Astrocyte of the spinal cord (primary cell): ENCODE data around the gene RPP30.
A peak's percentile ranks its signal among the peaks of the same experiment; 100 is the strongest.

Source experiments
- DNase-seq: peaks from one replicate; pipeline ENCODE4 v3.0.0; 2011; ENCODE audit warnings: low read depth, low spot score
- H3K4me3 ChIP-seq: 2 replicates; pipeline ENCODE4 v1.5.1; 2011; ENCODE audit warnings: low read depth, mild to moderate bottlenecking, low read length, moderate library complexity
- in situ Hi-C: cut with HindIII; loops from 2 replicates; pipeline ENCODE4 v1.10.0; 2017; ENCODE audit warnings: low sequenced_read_pairs
- TF ChIP-seq, protein P1 (sequence below): IDR thresholded peaks from 2 replicates; pipeline ENCODE4 v1.5.1; 2012; ENCODE audit warnings: low read depth, mild to moderate bottlenecking, low read length, inconsistent platforms

RPP30 gene

DNA sequence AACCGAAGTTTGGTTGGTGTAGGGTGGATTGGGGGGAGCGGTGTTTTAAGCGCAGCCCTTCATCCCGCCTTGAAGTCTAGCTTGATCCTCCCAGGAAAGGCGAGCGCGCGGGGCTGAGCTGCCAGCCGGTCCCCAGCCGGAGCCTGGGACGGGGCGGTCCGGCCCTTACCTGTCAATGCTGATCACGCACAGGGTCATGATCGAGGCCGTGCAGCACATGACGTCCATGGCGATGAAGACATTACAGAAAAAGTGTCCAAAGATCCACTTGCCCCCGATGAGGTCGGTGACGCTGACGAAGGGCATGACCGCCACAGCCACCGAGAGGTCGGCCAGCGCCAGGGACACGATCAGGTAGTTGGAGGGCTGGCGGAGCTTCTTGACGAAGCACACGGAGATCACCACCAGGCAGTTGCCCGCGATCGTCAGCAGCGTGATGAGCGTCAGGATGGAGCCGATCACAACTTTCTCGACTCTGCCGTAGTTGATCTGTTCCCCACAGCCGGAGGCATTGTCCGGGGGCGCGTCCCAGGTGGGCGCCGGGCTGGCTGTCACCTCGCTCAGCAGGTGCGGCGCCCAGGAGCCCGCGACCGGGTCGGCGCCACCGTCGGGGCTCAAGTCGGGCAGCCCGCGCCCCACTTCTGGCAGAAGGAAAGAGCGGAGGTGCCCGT lies 14.7 kb upstream of the RPP30 start:
- TF ChIP-seq, protein P1, sequence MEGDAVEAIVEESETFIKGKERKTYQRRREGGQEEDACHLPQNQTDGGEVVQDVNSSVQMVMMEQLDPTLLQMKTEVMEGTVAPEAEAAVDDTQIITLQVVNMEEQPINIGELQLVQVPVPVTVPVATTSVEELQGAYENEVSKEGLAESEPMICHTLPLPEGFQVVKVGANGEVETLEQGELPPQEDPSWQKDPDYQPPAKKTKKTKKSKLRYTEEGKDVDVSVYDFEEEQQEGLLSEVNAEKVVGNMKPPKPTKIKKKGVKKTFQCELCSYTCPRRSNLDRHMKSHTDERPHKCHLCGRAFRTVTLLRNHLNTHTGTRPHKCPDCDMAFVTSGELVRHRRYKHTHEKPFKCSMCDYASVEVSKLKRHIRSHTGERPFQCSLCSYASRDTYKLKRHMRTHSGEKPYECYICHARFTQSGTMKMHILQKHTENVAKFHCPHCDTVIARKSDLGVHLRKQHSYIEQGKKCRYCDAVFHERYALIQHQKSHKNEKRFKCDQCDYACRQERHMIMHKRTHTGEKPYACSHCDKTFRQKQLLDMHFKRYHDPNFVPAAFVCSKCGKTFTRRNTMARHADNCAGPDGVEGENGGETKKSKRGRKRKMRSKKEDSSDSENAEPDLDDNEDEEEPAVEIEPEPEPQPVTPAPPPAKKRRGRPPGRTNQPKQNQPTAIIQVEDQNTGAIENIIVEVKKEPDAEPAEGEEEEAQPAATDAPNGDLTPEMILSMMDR: no peak
- H3K4me3 ChIP-seq: peak overlapping the region; percentile 52
- no peak for DNase-seq
- in situ Hi-C loops: no loop called here

DNA sequence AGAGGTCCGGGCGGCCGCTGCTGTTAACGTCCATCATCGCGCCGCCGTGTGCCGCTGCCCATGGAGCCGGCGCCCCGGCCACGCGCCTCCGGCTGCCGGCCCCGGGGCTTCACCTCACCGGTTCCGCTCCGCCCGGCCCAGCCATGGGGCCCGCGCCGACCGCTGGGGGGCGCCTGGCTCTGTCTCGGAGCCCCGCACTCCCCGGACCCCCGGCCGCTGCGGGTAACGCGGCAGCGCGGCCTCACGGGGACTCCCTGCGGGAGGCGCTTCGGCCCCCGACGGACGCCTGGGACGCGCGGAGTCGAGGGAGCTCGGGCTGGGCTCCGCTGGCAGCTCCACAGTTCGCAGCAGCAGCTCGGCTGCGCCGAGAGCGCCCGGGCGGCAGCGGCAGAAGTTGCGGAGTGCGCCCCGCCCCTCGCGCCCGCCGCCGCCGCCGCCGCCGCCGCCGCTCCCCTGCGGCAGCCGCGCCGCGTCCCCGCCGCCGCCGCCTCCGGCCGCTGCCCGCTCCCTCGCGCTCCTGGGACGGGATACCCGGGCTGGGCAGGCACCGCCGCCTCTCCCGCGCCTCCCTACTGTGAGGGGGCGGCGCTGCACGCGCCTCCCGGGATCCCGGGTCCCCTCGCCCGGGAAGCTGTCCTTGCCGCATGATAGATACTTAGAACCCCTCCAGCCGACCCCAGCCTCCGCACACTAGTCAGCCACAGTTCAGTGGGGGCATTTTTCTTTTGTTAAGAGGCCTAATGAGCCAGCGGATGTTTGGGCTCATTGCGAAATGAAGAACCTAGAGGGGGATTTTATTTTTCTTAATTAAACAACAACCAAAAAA lies 13.9 kb upstream of the RPP30 start, which contains the start of gene HTR7:
TSS of gene HTR7 (minus strand) at position 405 of the 826 bp plus-strand sequence. CDS start at position 37, 368 bp downstream.
- in situ Hi-C loops: no loop called here
- TF ChIP-seq, protein P1: peak; percentile 53
- DNase-seq: peak; percentile 45
- peak within 1 kb of the TSS; percentile 52 for H3K4me3 ChIP-seq

DNA sequence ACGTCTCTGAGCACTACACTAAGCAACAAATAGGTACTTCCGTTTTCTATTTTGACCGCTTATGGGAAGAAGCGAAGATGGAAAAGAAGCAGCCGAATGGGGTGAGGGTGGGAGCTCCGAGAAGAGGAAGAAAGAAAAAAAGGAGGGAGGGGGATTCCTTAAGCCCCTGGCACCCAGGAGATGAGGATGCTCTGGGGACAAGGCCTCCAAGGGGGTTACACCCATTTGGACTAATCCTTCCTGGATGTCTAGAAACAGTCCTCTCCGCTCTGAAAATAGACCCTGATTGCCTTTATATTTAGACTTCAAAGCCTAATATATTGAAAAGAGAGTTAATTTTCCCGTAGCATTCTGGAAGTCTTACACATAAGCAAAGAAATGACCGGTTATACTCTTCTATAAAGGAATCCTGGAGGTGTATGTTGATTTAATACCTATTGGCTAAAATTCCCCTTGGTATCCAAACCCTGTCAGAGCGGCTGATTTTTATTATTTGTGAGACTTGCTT lies 13.3 kb upstream of the RPP30 start:
- DNase-seq: no peak
- in situ Hi-C loops: no loop called here
- TF ChIP-seq, protein P1: no peak
- peak overlapping the region; percentile 52 for H3K4me3 ChIP-seq

DNA sequence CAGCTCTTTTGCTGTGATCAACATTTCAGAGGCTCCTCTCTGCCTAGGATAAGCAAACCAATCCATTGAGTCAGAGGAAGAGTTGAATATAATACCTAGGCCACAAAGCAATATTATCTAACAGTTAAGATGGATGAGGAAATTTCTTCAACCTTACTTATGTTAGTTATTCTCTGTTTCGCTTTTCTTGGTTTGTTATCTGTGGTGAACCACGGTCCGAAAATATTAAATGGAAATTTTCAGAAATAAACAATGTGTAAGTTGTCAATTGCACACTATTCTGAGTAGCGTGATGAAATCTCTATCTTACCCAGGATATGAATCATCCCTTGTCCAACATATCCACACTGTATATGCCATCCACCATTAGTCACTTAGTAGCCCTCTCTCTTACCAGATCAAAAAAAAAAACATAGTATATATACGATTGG lies 12.4 kb upstream of the RPP30 start:
- H3K4me3 ChIP-seq: no peak overlapping the region
- TF ChIP-seq, protein P1: no peak
- in situ Hi-C loops: no loop called here
- DNase-seq: peak; percentile 67

DNA sequence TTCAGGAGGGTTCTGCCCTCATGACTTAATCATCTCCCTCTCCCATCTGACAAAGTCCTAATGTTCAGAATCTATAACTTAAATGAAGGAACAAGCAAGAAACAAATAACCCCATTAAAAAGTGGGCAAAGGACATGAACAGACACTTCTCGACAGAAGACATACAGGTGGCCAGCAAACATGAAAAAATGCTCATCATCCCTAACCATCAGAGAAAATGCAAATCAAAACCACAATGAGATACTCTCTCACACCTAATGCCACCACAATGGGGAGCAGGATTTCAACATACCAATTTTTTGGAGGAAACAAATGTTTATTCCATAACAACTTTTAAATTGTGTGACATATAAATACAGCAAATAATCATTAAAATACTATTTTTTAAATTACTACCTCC lies 11.0 kb upstream of the RPP30 start:
- TF ChIP-seq, protein P1: no peak
- DNase-seq: no peak
- in situ Hi-C loops: no loop called here
- H3K4me3 ChIP-seq: no peak overlapping the region

DNA sequence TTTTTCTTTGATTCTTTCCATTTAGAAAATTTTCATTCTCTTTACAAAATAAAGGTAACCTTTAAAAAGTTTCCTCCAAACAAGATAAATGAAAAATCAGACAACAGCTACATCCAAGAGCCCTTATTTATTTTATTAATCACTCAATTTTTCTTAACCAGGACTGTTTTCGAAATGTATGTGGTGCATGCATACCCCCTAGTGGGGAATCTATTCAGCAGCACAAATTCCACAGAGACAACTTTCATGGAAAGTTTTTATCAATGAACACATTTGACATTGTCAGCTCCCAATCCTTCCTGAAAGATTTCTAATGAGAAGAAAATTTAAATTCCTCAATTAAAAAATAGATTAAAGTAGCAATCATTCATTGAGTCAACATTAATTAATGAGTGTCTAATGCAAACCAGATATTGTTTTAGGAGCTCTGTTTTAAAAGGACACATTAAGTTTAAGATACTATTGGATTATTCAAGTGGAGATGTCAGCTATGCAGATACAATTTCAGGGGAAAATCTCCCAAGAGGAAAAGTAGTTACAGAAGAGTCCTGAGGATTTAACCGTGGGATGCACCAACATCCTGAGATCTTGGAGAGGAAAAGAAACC lies 8.8 kb upstream of the RPP30 start:
- H3K4me3 ChIP-seq: no peak overlapping the region
- peak; percentile 59 for DNase-seq
- TF ChIP-seq, protein P1: peak; percentile 80
- in situ Hi-C loops: no loop called here
